HepG2 (cell line): ENCODE data around the gene ACYP2. TPM values are rescaled to one million over a fixed set of nuclear protein-coding genes. Genes with fewer than 3 reads are reported as not detected.
A peak's percentile ranks its signal among the peaks of the same experiment; 100 is the strongest.

Experiments used
- GLI4 ChIP-seq: sonication (generic); formaldehyde crosslinking; IDR thresholded peaks from 2 replicates; pipeline ENCODE4 v1.5.1; 2020; ENCODE audit warnings: missing genetic modification reagents, mild to moderate bottlenecking, moderate library complexity, borderline replicate concordance
- IKZF1 ChIP-seq: fragments of 450-650 bp; IDR thresholded peaks from 2 replicates; pipeline ENCODE4 v1.7.1; 2016
- KLF16 ChIP-seq, 2 experiments: sonication (generic) in 1 of 2; formaldehyde crosslinking in 1 of 2; IDR thresholded peaks; 2 replicates each; pipeline versions ENCODE4 v1.6.1 to v1.8.0; 2016 to 2023; ENCODE audit warnings: missing genetic modification reagents in 2 of 2, missing compliant biosample characterization in 1 of 2
- NCOA5 ChIP-seq: sonication (generic); formaldehyde crosslinking; IDR thresholded peaks from 2 replicates; pipeline ENCODE4 v1.4.0; 2020; ENCODE audit warnings: missing genetic modification reagents
- PHF21A ChIP-seq: sonication (generic); formaldehyde crosslinking; IDR thresholded peaks from 2 replicates; pipeline ENCODE4 v1.5.0; 2020; ENCODE audit warnings: mild to moderate bottlenecking, missing genetic modification reagents
- SIN3B ChIP-seq: fragments of 150-350 bp; IDR thresholded peaks from 2 replicates; pipeline ENCODE4 v1.6.1; 2014; ENCODE audit warnings: low read length
- TOPORS ChIP-seq: sonication (generic); formaldehyde crosslinking; IDR thresholded peaks from 2 replicates; pipeline ENCODE4 v1.8.0; 2023; ENCODE audit warnings: mild to moderate bottlenecking, missing genetic modification reagents
- ZFP36 ChIP-seq: fragments of 150-350 bp; IDR thresholded peaks from 2 replicates; pipeline ENCODE4 v1.6.1; 2018; ENCODE audit warnings: borderline replicate concordance, low read length, low read depth; ENCODE audit not compliant: partially characterized antibody
- ZNF205 ChIP-seq: IDR thresholded peaks from 2 replicates; pipeline ENCODE4 v1.6.1; 2018; ENCODE audit warnings: missing biosample characterization, missing genetic modification reagents
- ZNF234 ChIP-seq: sonication (generic); formaldehyde crosslinking; conservative IDR thresholded peaks from 2 replicates; pipeline ENCODE4 v1.5.1; 2020; ENCODE audit warnings: mild to moderate bottlenecking, missing genetic modification reagents
- ZNF260 ChIP-seq: sonication (generic); formaldehyde crosslinking; IDR thresholded peaks from 2 replicates; pipeline ENCODE4 v1.4.0; 2020; ENCODE audit warnings: missing genetic modification reagents, low read depth, mild to moderate bottlenecking, borderline replicate concordance
- ZNF431 ChIP-seq: sonication (generic); formaldehyde crosslinking; IDR thresholded peaks from 2 replicates; pipeline ENCODE4 v1.9.0; 2022; ENCODE audit warnings: missing genetic modification reagents, low read depth, mild to moderate bottlenecking, borderline replicate concordance
- ZNF530 ChIP-seq: sonication (generic); formaldehyde crosslinking; IDR thresholded peaks from 2 replicates; pipeline ENCODE4 v1.5.0; 2020; ENCODE audit warnings: low read depth, mild to moderate bottlenecking, missing genetic modification reagents
- ZSCAN9 ChIP-seq: IDR thresholded peaks from 2 replicates; pipeline ENCODE4 v1.6.1; 2016; ENCODE audit warnings: borderline replicate concordance
- polyA plus RNA-seq, 8 experiments: library from polyadenylated mRNA; depleted of rRNA in 3 of 8; stranded (reverse) in 7 of 8; unstranded in 1 of 8; fragments of >200 nt; fragmentation: Illumina TruSeq in 4 of 8; extraction: Trizol in 4 of 8; gene quantifications; 2 replicates each; pipeline versions ENCODE4 v1.2.1 to v1.2.3, GENCODE V29; 2011 to 2016; ENCODE audit warnings: low read depth in 4 of 8, missing spikeins in 1 of 8, mixed read lengths in 1 of 8; ENCODE audit not compliant: insufficient read depth in 1 of 8
- total RNA-seq, 5 experiments: library from RNA; depleted of rRNA; stranded (reverse); fragments of >200 nt; fragmentation: Illumina TruSeq; extraction: Trizol; gene quantifications; 2 replicates each; pipeline ENCODE4 v1.2.3, GENCODE V29; 2016; ENCODE audit warnings: low read depth in 1 of 5
- TF ChIP-seq, protein P1 (sequence below): sonication (generic); formaldehyde crosslinking; IDR thresholded peaks from 2 replicates; pipeline ENCODE4 v1.4.0; 2020; ENCODE audit warnings: missing genetic modification reagents, borderline replicate concordance
- TF ChIP-seq, protein P2 (sequence below): sonication (generic); formaldehyde crosslinking; IDR thresholded peaks from 2 replicates; pipeline ENCODE4 v1.4.0; 2020; ENCODE audit warnings: missing genetic modification reagents, mild to moderate bottlenecking, borderline replicate concordance
- TF ChIP-seq, protein P3 (sequence below): sonication (generic); IDR thresholded peaks from 2 replicates; pipeline ENCODE4 v1.6.1; 2016; ENCODE audit warnings: low read depth, borderline replicate concordance

ACYP2 gene
- total and polyA plus RNA-seq, 2 of the 13 experiments (the other 11 are each of a cell fraction or from before 2014, with no cell fraction given), result 12.3 to 12.7 TPM

DNA sequence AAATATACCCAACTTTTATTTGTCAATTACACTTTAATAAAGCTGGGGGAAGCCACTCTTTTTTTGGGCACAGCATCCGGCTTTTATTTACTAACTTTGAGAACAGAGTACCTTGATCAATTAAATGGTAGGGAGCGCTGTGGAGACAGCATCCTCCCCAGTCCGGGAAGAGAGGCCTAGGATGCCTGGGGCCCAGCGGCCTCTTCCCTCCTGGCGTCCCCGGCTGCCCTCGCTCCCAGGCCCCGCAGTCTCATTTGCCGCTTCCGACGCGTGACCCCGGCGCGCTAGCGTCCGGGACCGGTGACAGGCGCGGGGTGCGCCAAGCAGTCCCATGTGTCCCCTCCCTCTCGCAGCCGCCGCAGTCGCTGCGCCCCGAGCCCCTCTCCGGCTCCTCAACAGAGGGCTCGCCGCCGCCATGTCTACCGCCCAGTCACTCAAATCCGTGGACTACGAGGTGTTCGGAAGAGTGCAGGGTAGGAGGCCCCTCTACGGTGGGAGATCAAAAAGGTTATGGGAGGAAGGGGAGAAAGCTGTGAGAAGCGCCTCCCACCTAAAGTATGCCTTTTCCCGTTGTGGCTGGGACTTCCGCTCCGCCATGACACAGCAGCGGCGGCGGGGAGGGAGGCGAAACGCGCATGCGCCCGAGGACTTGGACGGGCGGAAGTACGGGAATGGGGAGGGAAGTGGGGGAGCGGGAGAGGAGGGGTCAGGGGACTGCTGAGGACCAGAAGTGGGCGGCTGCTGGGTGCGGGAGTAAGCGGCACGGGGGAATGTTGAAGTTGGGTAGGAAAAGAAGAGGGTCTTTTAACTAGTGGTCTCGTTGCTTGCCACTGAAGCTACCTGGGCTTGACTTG lies at the start of gene ACYP2 (continued):
- TF ChIP-seq ZNF260 (CRISPR knock-in tag) (no peak; the same call in 1 of the 2 replicates), IKZF1 (no peak), GLI4 (CRISPR knock-in tag) (peak; percentile 99; the same call in 1 of the 2 replicates), ZFP36 (no peak), ZNF234 (no peak), SIN3B (no peak), PHF21A (CRISPR knock-in tag) (peak; percentile 86), NCOA5 (no peak), ZNF205 (peak; percentile 87), ZNF530 (CRISPR knock-in tag) (no peak), KLF16 (CRISPR knock-in tag; IDR thresholded peaks at IDR 0.05) (peak in 1 of 2 experiments; percentile 95; a peak in 2 of 4 replicates), ZNF431 (CRISPR knock-in tag) (peak; percentile 89; the same call in 1 of the 2 replicates), ZSCAN9 (CRISPR knock-in tag) (peak; percentile 76; the same call in 1 of the 2 replicates), TOPORS (peak; percentile 92)
- TF ChIP-seq, protein P1, sequence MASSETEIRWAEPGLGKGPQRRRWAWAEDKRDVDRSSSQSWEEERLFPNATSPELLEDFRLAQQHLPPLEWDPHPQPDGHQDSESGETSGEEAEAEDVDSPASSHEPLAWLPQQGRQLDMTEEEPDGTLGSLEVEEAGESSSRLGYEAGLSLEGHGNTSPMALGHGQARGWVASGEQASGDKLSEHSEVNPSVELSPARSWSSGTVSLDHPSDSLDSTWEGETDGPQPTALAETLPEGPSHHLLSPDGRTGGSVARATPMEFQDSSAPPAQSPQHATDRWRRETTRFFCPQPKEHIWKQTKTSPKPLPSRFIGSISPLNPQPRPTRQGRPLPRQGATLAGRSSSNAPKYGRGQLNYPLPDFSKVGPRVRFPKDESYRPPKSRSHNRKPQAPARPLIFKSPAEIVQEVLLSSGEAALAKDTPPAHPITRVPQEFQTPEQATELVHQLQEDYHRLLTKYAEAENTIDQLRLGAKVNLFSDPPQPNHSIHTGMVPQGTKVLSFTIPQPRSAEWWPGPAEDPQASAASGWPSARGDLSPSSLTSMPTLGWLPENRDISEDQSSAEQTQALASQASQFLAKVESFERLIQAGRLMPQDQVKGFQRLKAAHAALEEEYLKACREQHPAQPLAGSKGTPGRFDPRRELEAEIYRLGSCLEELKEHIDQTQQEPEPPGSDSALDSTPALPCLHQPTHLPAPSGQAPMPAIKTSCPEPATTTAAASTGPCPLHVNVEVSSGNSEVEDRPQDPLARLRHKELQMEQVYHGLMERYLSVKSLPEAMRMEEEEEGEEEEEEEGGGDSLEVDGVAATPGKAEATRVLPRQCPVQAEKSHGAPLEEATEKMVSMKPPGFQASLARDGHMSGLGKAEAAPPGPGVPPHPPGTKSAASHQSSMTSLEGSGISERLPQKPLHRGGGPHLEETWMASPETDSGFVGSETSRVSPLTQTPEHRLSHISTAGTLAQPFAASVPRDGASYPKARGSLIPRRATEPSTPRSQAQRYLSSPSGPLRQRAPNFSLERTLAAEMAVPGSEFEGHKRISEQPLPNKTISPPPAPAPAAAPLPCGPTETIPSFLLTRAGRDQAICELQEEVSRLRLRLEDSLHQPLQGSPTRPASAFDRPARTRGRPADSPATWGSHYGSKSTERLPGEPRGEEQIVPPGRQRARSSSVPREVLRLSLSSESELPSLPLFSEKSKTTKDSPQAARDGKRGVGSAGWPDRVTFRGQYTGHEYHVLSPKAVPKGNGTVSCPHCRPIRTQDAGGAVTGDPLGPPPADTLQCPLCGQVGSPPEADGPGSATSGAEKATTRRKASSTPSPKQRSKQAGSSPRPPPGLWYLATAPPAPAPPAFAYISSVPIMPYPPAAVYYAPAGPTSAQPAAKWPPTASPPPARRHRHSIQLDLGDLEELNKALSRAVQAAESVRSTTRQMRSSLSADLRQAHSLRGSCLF (CRISPR knock-in tag), result peak; percentile 93
- TF ChIP-seq, protein P2, sequence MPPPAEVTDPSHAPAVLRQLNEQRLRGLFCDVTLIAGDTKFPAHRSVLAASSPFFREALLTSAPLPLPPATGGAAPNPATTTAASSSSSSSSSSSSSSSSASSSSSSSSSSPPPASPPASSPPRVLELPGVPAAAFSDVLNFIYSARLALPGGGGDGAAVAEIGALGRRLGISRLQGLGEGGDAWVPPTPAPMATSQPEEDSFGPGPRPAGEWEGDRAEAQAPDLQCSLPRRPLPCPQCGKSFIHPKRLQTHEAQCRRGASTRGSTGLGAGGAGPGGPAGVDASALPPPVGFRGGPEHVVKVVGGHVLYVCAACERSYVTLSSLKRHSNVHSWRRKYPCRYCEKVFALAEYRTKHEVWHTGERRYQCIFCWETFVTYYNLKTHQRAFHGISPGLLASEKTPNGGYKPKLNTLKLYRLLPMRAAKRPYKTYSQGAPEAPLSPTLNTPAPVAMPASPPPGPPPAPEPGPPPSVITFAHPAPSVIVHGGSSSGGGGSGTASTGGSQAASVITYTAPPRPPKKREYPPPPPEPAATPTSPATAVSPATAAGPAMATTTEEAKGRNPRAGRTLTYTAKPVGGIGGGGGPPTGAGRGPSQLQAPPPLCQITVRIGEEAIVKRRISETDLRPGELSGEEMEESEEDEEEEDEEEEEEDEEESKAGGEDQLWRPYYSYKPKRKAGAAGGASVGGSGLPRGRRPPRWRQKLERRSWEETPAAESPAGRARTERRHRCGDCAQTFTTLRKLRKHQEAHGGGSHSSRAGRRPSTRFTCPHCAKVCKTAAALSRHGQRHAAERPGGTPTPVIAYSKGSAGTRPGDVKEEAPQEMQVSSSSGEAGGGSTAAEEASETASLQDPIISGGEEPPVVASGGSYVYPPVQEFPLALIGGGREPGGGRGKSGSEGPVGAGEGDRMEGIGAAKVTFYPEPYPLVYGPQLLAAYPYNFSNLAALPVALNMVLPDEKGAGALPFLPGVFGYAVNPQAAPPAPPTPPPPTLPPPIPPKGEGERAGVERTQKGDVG (CRISPR knock-in tag), result peak; percentile 97; the same call in 1 of the 2 replicates
- TF ChIP-seq, protein P3, sequence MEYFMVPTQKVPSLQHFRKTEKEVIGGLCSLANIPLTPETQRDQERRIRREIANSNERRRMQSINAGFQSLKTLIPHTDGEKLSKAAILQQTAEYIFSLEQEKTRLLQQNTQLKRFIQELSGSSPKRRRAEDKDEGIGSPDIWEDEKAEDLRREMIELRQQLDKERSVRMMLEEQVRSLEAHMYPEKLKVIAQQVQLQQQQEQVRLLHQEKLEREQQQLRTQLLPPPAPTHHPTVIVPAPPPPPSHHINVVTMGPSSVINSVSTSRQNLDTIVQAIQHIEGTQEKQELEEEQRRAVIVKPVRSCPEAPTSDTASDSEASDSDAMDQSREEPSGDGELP, result no peak
